T-helper 1 cell treated with Interleukin-12 subunit alpha and Interleukin-12 subunit beta and Interleukin-4 antibody, amounts not matched to agents 30 ng/mL and 1 ng/mL, for 36 hours (primary cell): ENCODE results near the gene SLAIN2. TPM values are rescaled to one million over a fixed set of nuclear protein-coding genes. Genes with fewer than 3 reads are reported as not detected.

ENCODE experiments used
- intact Hi-C: fragments of 100-400 bp; cut with micrococcal nuclease; formaldehyde crosslinking; loops from one replicate; pipeline ENCODE4 v1.15.1; 2024
- total RNA-seq: library from RNA; stranded (reverse); gene quantifications from 2 replicates; pipeline ENCODE4 v1.2.3, GENCODE V29; 2022

Gene SLAIN2
- total RNA-seq, 1 donor from 2014 or later: 74.0 TPM

- intact Hi-C loops: no loop called here
Measured at GRCh38 chr4:48369248-48369647, 27.9 kb downstream of the SLAIN2 start.

- intact Hi-C loops: no loop called here
Measured at GRCh38 chr4:48369771-48370170, 28.4 kb downstream of the SLAIN2 start.

GRCh38 chr4:48370260-48371134 lies 29.2 kb downstream of the SLAIN2 start:
- intact Hi-C loops: no loop called here

DNA sequence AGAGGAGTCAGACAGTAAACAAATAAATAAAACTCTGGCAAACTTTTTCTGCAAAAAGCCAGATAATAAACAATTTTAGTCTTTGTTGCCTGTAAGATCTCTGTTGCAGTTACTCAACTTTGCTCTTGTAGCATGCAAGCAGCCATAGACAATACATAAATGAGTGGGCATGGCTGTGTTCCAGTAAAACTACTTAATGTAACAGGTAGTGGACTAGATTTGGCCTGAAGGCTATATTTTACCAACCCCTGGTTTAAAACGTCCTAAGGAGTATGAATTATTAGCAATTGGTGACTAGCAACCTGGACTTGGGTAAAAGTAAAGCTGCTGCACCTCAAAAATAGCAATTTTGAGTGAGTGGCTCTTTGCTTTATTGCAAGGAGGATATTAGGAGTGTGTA lies 30.9 kb downstream of the SLAIN2 start:
- intact Hi-C loops: loop anchor here (2.0 kb wide), 1 partner anchor 29 kb away; no protein-coding TSS in a partner anchor

DNA sequence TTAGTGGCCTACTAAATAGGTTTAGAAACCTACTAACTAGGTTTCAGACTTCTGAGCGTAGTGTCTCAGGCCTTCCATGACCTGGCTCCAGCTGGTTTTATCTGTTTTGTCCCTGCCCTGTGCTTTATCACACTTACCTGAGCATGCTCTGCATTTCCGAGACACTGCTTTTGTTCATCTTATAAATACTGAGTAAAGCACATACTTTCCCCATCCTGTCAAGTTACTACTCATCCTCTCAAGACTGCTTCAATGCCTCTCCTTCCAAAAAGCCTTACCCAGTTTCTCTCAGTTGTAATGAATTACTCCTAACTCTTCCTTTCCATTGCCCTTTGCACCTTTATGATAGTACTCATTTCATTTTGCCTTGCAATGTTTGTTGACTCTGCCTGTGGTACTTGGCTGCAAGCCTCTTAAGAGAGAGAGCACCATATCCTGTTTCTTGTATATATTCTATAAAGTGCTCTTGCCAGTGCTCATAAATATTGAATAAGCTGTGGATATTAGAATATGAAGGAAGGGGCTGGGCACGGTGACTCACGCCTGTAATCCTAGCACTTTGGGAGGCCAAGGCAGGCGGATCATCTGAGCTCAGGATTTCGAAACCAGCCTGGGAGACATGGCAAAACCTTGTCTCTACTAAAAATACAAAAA lies 34.4 kb downstream of the SLAIN2 start:
- intact Hi-C loops: no loop called here

DNA sequence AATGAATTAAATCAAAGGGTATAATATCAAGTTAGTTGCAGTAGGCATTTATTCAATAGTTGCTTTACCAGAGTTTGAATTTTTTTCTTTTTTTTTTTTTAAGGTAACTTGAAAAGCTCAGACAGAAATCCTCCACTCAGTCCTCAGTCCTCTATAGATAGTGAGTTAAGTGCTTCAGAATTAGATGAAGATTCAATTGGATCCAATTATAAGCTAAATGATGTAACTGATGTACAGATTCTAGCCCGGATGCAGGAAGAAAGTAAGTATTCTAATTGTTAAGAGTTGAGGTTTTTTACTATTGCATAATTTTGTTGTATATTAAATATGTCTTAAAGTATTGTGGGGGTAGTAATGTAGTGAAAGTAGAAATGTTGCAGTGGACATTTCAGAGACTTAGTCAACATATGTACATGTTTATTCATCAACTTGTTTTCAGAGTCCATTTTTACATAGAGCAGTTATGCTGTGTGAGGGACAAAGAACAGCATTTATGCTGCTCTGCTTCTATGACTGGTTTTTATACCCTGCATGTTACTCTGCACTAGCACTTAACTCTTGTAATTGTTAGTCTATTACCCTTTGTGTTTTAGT lies 38.4 kb downstream of the SLAIN2 start:
- intact Hi-C loops: no loop called here

DNA sequence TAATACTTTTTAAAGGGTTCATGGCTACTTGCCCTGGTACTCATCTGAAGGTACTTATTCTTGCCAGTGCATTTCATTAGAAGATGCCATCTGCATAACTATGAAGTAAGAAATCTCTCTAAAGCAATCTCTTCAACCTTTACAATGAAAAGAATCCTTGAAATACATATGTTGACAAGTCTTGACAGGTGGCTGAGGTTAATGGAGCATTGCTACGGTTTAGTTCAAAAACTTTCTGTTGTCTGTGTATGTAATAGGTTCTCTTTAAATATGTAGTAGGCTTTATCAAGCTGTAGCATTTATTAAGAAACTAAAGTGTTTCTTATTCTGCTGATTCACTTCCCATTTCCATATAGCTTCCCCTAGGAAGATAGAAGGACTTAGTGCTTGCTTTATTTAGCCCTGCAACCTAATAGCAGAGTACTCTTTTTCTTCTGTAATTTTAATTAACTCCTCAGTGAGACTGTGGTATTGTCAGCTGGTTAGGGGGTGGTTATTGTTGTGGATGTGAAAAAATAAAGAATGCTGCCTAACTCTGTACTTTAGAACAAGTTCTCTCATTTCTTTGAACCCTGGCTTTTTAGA lies 39.3 kb downstream of the SLAIN2 start:
- intact Hi-C loops: no loop called here

DNA sequence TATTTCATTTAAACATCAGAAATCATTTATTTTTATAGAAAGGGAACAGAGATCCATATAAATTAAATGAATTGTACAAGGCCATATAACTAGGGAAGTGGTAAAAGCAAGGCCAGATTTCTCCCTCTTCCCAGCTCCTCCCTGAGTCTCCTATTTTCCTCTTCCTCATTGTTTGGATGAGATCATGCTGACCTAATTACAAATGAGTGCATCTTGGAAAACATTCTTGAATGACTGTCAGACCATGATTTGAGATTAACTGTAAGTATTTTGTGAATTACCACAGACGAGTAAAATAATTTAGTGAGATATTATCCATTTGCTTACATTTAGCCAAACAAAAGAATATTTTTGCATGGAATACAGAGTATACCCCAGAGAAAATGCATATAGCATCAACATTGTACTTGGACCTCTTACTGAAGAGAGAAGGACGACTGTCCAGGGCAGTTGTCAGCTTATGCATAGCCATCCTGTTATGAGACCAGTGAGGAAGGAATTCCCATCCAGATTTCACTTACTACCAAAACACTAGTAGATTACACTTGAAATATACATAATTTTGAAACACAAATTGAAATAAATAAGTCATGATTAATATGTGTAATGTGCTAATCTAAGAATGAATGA lies 47.3 kb downstream of the SLAIN2 start:
- intact Hi-C loops: no loop called here

DNA sequence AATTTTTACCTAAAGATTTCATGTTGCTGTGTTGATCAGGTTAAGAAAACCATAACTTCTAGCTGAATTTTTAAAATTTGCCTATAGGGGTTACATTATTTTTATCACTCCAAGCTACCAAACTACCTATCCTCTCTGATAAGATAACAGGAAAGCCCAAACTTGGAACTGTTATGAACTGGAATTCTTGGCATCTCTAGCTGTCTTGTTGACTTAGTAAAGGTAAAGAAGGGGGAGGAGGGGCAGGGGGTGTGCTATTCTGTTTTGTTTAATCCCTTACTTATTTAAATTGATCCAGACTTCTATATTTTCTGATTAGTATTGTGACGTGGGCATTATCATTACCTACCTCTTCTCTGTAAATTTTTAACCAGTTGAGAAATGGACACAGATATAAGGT lies 54.7 kb downstream of the SLAIN2 start:
- intact Hi-C loops: no loop called here

DNA sequence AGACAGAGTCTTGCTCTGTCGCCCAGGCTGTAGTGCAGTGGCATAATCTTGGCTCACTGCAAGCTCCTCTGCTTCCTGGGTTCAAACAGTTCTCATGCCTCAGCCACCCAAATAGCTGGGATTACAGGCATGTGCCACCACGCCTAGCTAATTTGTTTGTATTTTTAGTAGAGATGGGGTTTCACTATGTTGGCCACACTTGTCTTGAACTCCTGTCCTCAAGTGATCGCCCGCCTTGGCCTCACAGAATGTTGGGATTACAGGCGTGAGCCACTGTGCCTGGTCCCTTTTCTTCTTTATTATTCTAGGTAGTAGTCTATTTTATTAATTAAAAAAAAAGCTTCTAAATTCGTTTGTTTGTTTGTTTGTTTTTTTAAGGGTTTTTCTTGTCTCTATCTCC lies 59.1 kb downstream of the SLAIN2 start:
- intact Hi-C loops: no loop called here

DNA sequence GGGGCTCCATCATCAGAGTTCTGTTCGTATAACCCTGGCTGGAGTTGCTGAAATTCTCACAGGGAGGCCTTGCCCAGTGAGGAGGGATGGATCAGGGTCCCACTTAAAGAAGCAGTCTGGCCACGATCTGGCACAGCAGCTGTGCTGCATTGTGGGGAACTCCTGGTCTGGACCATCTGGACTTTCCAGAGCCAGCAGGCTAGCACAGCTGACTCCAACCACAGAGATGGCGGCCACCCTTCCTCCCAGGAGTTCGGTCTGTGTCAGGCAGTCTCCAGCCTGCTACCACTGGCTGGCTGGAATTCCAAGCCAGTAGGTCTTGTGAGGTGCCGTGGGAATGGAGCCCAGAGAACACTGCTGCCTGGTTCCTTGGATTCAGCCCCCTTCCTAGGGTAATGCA lies 62.0 kb downstream of the SLAIN2 start:
- intact Hi-C loops: no loop called here

DNA sequence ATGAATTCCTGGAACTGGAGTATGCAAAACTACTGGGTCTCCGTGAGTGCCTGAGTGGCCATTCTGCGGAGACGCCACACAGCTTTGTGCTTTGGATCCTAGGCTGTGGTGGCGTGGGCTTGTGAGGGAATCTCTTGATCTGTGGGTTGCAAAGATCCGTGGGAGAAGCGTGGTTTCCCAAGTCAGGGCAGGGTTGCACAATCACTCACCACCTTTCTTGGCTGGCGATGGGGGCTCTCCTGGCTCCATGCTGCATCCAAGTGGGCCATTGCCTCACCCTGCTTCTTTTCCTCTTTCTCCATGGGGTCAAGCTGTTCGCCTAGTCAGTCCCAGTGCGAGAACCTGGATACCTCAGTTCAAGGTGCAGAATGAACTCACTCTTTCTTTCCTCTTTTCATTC lies 62.5 kb downstream of the SLAIN2 start:
- intact Hi-C loops: no loop called here

- intact Hi-C loops: no loop called here
Measured at GRCh38 chr4:48405924-48406323, 64.6 kb downstream of the SLAIN2 start.

DNA sequence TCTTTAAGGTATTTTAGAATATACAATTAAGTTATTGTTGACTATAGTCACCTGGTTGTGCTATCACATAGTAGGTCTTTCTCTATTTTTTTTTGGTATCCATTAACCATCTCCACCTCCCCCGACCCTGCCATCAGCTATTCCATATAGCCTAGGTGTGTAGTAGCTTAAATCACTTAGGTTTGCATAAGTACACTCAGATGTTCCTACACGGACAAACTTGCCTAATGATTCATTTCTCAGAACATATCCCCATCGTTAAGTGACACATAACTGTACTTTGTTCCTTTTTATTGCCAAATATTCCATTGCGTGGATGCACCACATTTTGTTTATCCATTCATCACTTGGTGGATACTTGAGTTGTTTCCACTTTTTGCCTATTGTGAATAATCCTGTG lies 67.9 kb downstream of the SLAIN2 start:
- intact Hi-C loops: no loop called here

DNA sequence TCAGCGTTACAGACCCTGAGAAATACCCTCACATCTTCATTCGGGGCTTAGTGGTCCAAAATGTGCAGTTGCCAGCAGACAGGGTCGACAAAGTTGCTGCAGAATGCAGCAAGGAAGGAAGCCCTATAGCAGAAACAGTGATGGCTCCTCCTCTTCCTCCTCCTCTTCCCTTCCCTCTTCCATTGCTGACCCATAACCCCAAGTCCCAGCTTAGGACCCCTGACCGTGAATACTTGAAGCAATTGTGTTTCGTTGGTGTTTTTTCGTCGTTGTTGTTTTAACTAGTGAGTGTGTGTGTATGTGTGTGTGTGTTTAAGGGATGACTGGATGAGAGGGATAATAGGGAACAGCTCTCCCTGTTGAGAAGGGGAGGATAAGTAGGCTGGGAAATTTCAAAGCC lies 69.5 kb downstream of the SLAIN2 start:
- intact Hi-C loops: no loop called here

DNA sequence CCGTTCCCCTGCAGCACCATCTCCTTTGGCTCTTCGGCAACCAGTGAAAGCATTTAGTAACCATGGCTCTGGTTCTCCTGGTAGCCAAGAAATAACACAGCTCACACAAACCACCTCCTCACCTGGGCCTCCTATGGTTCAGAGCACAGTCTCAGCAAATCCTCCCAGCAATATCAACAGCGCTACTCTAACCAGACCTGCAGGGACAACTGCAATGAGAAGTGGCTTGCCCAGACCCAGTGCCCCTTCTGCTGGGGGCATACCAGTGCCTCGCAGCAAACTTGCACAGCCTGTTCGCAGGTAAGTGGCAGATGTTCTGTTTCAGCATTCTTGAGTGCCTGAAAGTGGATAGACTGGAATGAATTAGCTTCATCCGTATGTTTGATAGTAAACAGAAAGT lies 78.8 kb downstream of the SLAIN2 start:
- intact Hi-C loops: no loop called here

DNA sequence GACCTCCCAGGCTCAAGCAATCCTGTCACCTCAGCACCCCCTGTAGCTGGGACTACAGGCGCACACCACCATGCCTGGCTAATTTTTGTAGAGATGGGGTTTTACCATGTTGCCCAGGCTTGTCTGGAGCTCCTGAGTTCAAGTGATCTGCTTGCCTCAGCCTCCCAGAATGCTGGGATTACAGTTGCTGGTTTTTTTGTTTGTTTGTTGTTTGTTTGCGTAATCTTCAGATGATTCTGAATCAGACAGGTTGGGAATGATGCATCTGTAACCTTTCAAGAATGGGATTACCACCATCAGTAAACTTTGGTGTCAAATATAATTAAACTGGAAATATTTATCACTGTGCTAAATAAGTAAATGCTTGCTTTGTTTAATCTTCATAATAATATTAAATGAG lies 79.8 kb downstream of the SLAIN2 start:
- intact Hi-C loops: no loop called here

DNA sequence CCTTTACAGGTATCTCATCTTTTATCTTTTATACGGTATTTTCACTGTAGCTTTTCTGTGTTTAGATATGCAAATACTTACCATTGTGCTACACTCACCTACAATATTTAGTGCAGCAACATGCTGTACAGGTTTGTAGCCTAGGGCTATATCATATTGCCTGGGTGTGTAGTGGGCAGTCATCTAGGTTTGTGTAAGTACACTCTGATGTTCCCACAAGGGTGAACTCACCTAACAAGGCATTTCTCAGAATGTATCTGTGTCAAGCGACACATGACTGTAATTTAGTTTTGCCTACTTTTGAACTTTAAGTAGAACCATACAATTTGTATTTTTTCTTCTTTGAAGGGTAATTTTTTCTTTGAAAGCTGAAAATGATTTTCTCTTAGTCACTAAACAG lies 87.6 kb downstream of the SLAIN2 start:
- intact Hi-C loops: no loop called here

DNA sequence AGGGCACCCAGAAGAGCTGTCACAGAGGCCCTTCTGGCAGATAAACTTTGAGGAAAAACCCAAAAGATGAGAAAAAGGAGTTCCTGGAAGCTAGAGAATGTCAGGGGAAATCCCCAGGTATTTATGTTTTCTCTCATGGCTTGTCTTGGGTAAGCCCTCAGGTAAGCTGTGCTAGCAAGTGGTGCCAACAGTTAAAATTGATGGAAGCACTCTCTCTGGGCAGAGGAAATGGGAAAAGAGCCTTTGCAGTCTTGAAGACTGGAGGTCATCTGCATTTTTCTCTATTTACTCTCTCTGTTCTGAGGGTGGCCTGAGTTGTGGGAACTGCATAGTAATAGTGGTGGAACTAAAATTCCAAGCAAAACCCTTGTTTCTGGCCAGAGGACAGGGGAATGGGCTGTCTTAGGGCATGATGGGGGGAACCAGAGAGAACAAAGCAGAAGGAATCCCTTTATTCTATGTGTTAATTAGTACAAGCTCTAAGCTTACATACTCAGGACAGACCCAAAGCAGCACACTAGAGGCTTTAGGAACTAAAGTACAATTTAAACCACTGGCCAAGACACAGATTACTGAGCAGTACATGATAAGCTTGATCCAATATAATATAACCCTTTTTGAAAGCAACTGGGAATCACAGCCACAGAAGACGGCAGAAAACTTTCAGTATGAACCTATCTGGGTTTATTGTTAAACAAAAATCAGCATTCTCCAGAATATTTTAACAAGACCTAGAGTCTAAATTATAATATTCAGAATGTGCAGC lies 88.6 kb downstream of the SLAIN2 start:
- intact Hi-C loops: loop anchor here (5.0 kb wide), 1 partner anchor 88 kb away; the partner anchor contains the start of gene SLAIN2

DNA sequence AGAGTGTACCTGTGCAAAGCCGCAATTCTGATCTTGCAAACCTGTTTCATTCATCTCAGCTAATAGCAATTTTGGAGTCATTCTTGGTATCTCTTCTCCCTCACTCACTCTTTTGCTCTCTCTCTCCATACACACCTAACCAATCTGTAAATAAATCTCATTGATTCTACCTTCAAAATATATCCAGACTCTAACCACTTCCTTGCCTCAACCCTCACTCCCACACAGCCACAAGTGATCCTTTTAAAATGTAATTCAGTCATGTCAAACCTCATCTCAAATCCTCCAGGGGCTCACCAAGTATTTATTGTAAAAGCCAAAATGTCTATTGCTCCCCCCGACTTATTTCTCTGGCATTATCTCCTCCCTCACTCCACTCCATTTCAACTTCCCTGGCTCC lies 90.1 kb downstream of the SLAIN2 start:
- intact Hi-C loops: loop anchor here (5.0 kb wide), 1 partner anchor 89 kb away; the partner anchor contains the start of gene SLAIN2

DNA sequence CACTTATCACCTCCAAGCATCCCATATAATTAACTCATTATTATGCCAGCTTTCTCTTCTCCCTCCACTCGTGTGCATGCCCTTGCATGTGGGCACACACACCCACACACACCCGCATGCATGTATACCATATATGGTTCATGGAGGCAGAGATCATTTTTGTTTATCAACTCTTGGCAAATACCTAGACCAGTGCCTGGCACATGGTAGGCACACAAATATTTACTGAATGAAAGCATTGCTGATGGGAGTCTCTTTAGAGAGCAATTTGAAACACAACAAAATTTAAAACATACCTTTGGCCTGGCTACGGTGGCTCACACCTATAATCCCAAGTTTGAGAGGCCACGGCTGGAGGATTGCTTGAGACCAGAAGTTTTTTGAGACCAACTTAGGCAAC lies 90.7 kb downstream of the SLAIN2 start:
- intact Hi-C loops: loop anchor here (5.0 kb wide), 1 partner anchor 90 kb away; the partner anchor contains the start of gene SLAIN2
